Measurements from ENCODE around the gene MRPS15. TPM values are rescaled to one million over a fixed set of nuclear protein-coding genes. Genes with fewer than 3 reads are reported as not detected.

The MRPS15 gene
- polyA plus RNA-seq, 4 donors, result 68.2 to 122 (median 109) TPM

DNA sequence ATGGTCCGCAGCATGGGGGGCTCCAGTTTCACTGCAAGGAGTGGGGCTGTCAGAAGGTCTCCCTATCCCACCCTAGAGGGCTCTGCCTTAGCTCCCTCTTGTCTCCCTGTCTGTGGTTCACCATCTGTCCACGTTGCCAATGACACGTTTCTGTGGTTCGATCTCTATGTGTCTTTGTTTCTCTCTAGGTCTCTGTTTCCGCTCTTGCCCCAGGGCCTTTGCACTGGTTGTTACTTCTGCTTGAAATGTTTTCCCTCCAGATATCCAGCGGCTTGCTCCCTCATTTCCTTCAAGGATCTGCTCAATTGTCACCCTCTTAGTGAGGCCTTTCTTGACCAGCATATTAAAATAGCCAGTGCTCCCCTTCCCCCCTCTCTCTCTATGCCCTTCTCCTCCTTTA, 8.5 kb upstream of the MRPS15 start:
- H3K27me3 ChIP-seq (ENCODE audit: control insufficient read depth in 3 of 3, insufficient read depth in 3 of 3, low read length in 3 of 3), result no peaks in the 10 kb centered on the region
- H3K27ac ChIP-seq (ENCODE audit: low read depth in 1 of 3, low read length in 2 of 3), result no peak overlapping the region
- H3K36me3 ChIP-seq (ENCODE audit: control insufficient read depth in 3 of 3, insufficient read depth in 2 of 3, low read depth in 1 of 3, low read length in 3 of 3), result no peaks in the 10 kb centered on the region
- H3K4me1 ChIP-seq (ENCODE audit: control insufficient read depth in 3 of 3, insufficient read depth in 2 of 3, low read depth in 1 of 3, low read length in 2 of 3), result peaks cover 0 to 19% (median 0%) of the 10 kb centered on the region in 3 donors
- H3K9me3 ChIP-seq (ENCODE audit: control insufficient read depth in 2 of 2, insufficient read depth in 1 of 2, low read depth in 1 of 2, low read length in 1 of 2), result no peaks in the 10 kb centered on the region
- no peak for DNase-seq
- FAIRE-seq, result no peak
- 83 to 88% (median 87%) methylated on average over 6 of the region's 6 CpGs for WGBS, 3 donors
- H3K4me3 ChIP-seq (ENCODE audit: low read depth in 1 of 3, low read length in 3 of 3), result no peak overlapping the region

DNA sequence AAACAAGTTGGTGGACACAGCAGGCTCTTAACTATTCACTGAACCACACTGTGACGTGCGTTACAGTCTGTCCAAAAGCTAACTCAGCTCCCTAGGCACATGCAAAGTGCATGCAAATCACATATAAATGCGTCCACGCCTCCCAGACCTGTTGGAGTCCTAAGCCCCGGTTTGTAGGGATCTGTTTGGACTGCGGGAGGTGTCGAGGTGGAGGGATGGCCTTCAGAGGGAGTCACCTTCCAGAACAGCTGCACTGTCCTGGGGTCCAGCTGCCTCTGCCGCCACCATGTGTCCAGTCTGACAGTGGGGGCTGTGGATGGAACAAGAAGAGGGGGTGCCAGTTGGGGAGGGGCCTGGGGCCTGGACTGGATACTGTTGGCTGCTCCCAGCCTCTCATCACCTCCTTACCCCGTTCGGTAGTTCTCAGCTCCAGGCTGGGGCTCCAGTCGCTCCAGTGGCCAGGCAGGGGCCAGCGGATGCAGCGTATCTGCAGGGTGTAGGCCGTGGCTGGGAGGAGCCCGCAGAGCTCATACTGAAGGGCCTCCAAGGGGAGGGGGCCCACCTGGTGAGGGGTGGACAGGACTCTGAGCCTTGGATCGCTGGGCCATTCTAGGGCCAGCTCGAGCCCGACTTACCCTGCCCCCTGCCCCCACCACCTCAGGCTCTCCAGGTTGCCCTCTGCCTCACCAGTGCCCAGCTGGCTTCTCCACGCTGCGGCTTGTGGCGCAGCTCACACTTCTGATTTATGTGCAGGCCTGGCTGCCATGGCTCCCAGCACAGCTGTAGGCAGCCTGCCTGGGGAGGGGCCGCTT, 7.9 kb upstream of the MRPS15 start:
- Histone ChIP-seq H3K27ac (ENCODE audit: low read depth in 1 of 3, low read length in 2 of 3) (no peak overlapping the region), H3K36me3 (ENCODE audit: control insufficient read depth in 3 of 3, insufficient read depth in 2 of 3, low read depth in 1 of 3, low read length in 3 of 3) (no peaks in the 10 kb centered on the region), H3K9me3 (ENCODE audit: control insufficient read depth in 2 of 2, insufficient read depth in 1 of 2, low read depth in 1 of 2, low read length in 1 of 2) (no peaks in the 10 kb centered on the region), H3K4me3 (ENCODE audit: low read depth in 1 of 3, low read length in 3 of 3) (no peak overlapping the region), H3K4me1 (ENCODE audit: control insufficient read depth in 3 of 3, insufficient read depth in 2 of 3, low read depth in 1 of 3, low read length in 2 of 3) (peaks cover 0 to 16% (median 0%) of the 10 kb centered on the region in 3 donors), H3K27me3 (ENCODE audit: control insufficient read depth in 3 of 3, insufficient read depth in 3 of 3, low read length in 3 of 3) (no peaks in the 10 kb centered on the region)
- DNase-seq (no peak), FAIRE-seq (no peak)
- WGBS, 3 donors, result 77 to 86% (median 82%) methylated on average over 22 of the region's 22 CpGs

DNA sequence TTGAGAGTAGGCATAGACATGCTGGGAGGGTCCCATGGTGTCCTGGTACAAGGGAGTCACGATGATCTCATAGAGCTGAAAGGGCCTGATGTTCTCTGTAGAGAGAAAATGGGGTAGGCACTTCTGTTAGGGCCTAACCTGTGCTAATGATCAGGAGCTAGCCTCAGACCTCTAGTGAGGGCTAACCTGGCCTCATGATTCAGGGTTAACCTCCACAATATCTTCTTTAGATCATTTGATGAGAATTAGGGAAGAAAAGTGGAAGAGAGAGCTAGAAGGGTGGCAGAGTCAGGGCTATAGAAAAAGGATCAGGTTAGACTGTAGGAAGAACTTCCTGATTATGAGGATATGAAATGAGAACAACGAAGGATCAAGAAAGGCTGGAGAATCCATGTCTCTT, 5.0 kb upstream of the MRPS15 start:
- Histone ChIP-seq H3K27me3 (ENCODE audit: control insufficient read depth in 3 of 3, insufficient read depth in 3 of 3, low read length in 3 of 3) (no peaks in the 10 kb centered on the region), H3K36me3 (ENCODE audit: control insufficient read depth in 3 of 3, insufficient read depth in 2 of 3, low read depth in 1 of 3, low read length in 3 of 3) (no peaks in the 10 kb centered on the region), H3K27ac (ENCODE audit: low read depth in 1 of 3, low read length in 2 of 3) (no peak overlapping the region), H3K4me1 (ENCODE audit: control insufficient read depth in 3 of 3, insufficient read depth in 2 of 3, low read depth in 1 of 3, low read length in 2 of 3) (peaks cover 0 to 18% (median 0%) of the 10 kb centered on the region in 3 donors), H3K9me3 (ENCODE audit: control insufficient read depth in 2 of 2, insufficient read depth in 1 of 2, low read depth in 1 of 2, low read length in 1 of 2) (no peaks in the 10 kb centered on the region), H3K4me3 (ENCODE audit: low read depth in 1 of 3, low read length in 3 of 3) (no peak overlapping the region)
- 86 to 88% (median 87%) methylated on average over 2 of the region's 2 CpGs for WGBS, 3 donors
- FAIRE-seq (no peak), DNase-seq (no peak)

DNA sequence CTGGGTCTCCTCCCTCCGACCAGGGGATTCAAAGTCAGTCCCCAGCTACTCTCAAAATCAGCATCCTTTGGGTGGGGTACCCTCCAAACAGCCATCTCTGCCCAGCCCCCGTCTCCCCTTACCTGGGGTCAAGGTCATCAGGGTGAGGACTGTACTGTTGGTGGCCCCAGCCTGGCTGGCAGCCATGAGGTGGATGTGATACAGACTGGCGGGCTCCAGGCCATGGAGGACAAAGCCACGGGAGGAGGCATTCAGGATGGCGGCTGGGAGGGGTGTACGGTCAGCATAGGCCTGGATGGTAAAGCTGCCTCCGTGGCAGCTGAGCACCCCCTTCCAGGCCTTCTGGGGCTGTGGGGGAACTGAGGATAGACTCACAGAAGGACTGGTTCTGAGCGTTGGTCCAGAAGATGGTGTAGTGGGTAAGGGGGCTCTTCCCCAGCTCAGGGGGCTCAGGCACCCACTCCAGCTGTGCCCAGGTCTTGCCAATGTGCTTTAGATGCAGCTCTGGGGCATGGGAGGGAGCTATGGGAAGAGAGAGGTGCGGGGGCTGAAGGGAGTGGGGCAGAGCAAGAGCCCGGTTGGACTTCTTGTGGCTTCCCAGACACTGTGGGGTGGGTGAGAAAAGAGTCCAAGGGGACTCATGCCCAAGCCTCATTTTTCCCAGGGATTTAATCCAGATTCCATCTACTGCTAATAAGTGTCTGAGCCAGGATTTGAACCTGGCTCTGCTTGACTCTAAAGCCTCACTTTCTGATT, 3.7 kb upstream of the MRPS15 start:
- DNase-seq, result no peak

DNA sequence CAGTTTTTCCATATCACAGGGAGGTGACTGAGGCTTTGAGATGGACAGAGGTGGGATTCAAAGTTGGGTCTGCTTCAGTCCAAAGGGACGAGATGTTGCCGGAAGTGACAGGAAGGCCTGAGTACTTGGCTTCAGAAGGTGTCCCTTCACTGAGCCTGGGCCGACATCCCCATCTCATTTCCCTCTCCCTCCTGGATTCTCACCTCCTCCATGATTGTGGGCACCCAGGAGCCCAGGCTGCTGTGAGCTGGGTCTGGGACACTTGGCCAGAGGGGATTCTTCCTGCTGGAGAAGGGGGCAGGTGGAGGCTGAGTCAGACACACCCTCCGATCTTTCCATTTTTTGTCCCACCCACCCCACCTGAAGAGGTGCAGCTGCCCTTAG, 2.8 kb upstream of the MRPS15 start:
- no peak overlapping the region for H3K4me3 ChIP-seq (ENCODE audit: low read depth in 1 of 3, low read length in 3 of 3)
- peaks cover 0 to 18% (median 2%) of the 10 kb centered on the region in 3 donors for H3K4me1 ChIP-seq (ENCODE audit: control insufficient read depth in 3 of 3, insufficient read depth in 2 of 3, low read depth in 1 of 3, low read length in 2 of 3)
- no peaks in the 10 kb centered on the region for H3K9me3 ChIP-seq (ENCODE audit: control insufficient read depth in 2 of 2, insufficient read depth in 1 of 2, low read depth in 1 of 2, low read length in 1 of 2)
- DNase-seq (no peak), FAIRE-seq (no peak)
- H3K36me3 ChIP-seq (ENCODE audit: control insufficient read depth in 3 of 3, insufficient read depth in 2 of 3, low read depth in 1 of 3, low read length in 3 of 3), result peaks cover 0 to 7% (median 0%) of the 10 kb centered on the region in 3 donors
- no peaks in the 10 kb centered on the region for H3K27me3 ChIP-seq (ENCODE audit: control insufficient read depth in 3 of 3, insufficient read depth in 3 of 3, low read length in 3 of 3)
- WGBS, 3 donors, result 94 to 95% (median 95%) methylated on average over 4 of the region's 4 CpGs
- no peak overlapping the region for H3K27ac ChIP-seq (ENCODE audit: low read depth in 1 of 3, low read length in 2 of 3)

More for the DNA sequence above, 3.7 kb upstream of the MRPS15 start:
- 87 to 89% (median 88%) methylated on average over 10 of the region's 10 CpGs for WGBS, 3 donors
- Histone ChIP-seq H3K4me3 (ENCODE audit: low read depth in 1 of 3, low read length in 3 of 3) (no peak overlapping the region), H3K9me3 (ENCODE audit: control insufficient read depth in 2 of 2, insufficient read depth in 1 of 2, low read depth in 1 of 2, low read length in 1 of 2) (no peaks in the 10 kb centered on the region), H3K27ac (ENCODE audit: low read depth in 1 of 3, low read length in 2 of 3) (no peak overlapping the region), H3K36me3 (ENCODE audit: control insufficient read depth in 3 of 3, insufficient read depth in 2 of 3, low read depth in 1 of 3, low read length in 3 of 3) (peaks cover 0 to 3% (median 0%) of the 10 kb centered on the region in 3 donors), H3K27me3 (ENCODE audit: control insufficient read depth in 3 of 3, insufficient read depth in 3 of 3, low read length in 3 of 3) (no peaks in the 10 kb centered on the region), H3K4me1 (ENCODE audit: control insufficient read depth in 3 of 3, insufficient read depth in 2 of 3, low read depth in 1 of 3, low read length in 2 of 3) (peaks cover 0 to 18% (median 2%) of the 10 kb centered on the region in 3 donors)
- FAIRE-seq, result no peak

DNA sequence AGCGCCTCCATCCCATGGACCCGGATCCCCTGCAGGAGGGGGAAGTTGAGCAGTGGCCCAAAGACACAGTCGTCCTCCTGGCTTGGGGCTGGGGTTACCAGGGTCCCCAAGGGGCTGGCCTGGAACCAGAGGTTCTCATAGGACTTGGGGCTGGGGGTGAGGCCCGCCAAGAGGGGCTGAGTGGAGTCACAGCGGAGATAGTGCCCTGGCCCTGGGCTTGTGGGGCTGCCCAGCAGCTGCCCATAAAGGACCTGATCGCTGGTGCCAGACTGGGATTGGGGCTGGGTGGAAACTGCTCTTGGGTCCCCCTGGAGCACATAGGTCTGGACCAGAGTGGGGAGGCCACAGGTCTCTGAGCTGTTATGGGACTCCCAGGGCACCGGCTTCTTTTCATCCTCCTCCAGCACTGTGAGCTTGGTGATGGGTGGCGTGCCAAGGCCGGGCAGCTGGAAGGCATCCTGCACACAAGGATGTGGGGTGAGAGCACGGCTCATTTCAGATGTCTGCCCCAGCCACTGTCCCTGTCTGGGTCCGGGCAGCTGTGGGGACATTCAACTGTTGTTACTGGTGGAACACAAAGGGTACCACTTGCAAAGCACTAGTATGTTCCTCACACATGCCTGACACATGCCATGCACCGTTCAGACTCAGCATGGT, 2.3 kb upstream of the MRPS15 start:
- Histone ChIP-seq H3K9me3 (ENCODE audit: control insufficient read depth in 2 of 2, insufficient read depth in 1 of 2, low read depth in 1 of 2, low read length in 1 of 2) (no peaks in the 10 kb centered on the region), H3K27me3 (ENCODE audit: control insufficient read depth in 3 of 3, insufficient read depth in 3 of 3, low read length in 3 of 3) (no peaks in the 10 kb centered on the region), H3K4me1 (ENCODE audit: control insufficient read depth in 3 of 3, insufficient read depth in 2 of 3, low read depth in 1 of 3, low read length in 2 of 3) (peaks cover 0 to 18% (median 2%) of the 10 kb centered on the region in 3 donors), H3K36me3 (ENCODE audit: control insufficient read depth in 3 of 3, insufficient read depth in 2 of 3, low read depth in 1 of 3, low read length in 3 of 3) (peaks cover 0 to 12% (median 0%) of the 10 kb centered on the region in 3 donors), H3K27ac (ENCODE audit: low read depth in 1 of 3, low read length in 2 of 3) (no peak overlapping the region), H3K4me3 (ENCODE audit: low read depth in 1 of 3, low read length in 3 of 3) (no peak overlapping the region)
- FAIRE-seq, result no peak
- 90 to 93% (median 91%) methylated on average over 10 to 12 of the region's 12 CpGs for WGBS, 3 donors
- DNase-seq, result no peak

DNA sequence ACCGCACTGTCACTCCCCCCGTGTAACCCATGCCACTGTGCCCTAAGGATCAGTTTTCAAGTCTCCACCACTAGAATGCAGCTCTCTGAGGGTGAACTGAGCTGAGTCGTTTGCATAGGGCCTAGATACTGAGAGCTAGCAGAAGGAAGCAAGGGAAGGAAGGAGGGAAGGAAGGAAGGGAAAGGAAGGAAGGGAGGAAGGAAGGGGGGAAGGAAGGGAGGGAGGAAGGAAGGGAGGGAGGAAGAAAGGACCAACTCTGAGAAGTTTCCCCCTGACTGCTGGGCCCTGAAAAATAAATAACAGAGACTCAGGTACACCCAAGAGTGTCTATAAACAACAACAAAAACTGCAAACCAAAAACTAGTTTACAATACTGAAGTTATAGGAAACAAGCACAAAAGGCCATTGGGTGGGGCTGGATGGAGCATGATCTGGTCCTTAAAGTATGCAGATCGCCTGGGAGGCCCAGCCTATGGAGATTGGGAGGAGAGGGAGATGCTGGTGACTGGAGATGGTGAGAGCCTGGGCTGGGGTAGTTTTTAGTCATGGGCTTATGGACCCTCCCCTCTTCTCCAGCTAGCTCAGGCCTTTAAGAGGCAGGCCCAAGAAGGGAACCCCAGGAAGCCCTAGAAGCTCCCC, 1.7 kb upstream of the MRPS15 start:
- H3K9me3 ChIP-seq (ENCODE audit: control insufficient read depth in 2 of 2, insufficient read depth in 1 of 2, low read depth in 1 of 2, low read length in 1 of 2), result no peaks in the 10 kb centered on the region
- H3K4me1 ChIP-seq (ENCODE audit: control insufficient read depth in 3 of 3, insufficient read depth in 2 of 3, low read depth in 1 of 3, low read length in 2 of 3), result peaks cover 0 to 18% (median 2%) of the 10 kb centered on the region in 3 donors
- H3K27me3 ChIP-seq (ENCODE audit: control insufficient read depth in 3 of 3, insufficient read depth in 3 of 3, low read length in 3 of 3), result no peaks in the 10 kb centered on the region
- 57 to 66% (median 64%) methylated on average over 4 of the region's 4 CpGs for WGBS, 3 donors
- DNase-seq (no peak), FAIRE-seq (no peak)
- no peak overlapping the region for H3K4me3 ChIP-seq (ENCODE audit: low read depth in 1 of 3, low read length in 3 of 3)
- H3K36me3 ChIP-seq (ENCODE audit: control insufficient read depth in 3 of 3, insufficient read depth in 2 of 3, low read depth in 1 of 3, low read length in 3 of 3), result peaks cover 0 to 18% (median 2%) of the 10 kb centered on the region in 3 donors
- H3K27ac ChIP-seq (ENCODE audit: low read depth in 1 of 3, low read length in 2 of 3), result peak overlapping the region in 1 of 3 donors; percentile 99

Data from small intestine (tissue), 7 donors.